NCI-H1436 (cell line): ENCODE measurements around the gene HSFY1.
"Not testable (repeated sequence)": the region's sequence is repeated elsewhere in the genome, so short reads cannot be mapped to it uniquely, and the experiment has no call there.

Experiments used
- DNase-seq: peaks from one replicate; lab custom pipeline; 2025; lab: John Stamatoyannopoulos, UW

The HSFY1 gene

DNA sequence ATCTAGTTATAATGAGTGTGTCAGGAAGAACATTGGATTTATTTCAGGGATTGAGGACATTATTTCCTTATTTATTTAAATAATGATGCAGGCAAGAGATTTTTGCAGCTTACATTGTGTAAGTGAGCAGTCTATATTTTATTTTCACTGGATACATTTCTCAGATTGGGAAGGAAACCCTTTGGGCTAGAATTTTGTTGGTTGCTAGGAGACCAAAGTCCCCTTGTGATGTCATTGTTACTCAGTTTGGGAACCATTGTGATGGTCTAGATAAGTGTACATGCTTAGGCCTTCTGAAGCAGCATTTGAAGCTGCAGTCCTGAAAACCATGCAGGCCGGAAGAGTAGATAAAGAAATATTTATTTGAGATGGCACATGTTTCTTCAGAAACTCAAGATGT is at the start of gene HSFY1:
Gene HSFY1, plus strand, starts transcription at position 301 of the 400 bp plus-strand sequence. Its CDS starts 68 bp downstream, at position 369.
- DNase-seq, result not testable (repeated sequence)

GRCh38 chrY:18504266-18504665 is 42.3 kb upstream of the HSFY1 start:
- DNase-seq, result not testable (repeated sequence)

DNA sequence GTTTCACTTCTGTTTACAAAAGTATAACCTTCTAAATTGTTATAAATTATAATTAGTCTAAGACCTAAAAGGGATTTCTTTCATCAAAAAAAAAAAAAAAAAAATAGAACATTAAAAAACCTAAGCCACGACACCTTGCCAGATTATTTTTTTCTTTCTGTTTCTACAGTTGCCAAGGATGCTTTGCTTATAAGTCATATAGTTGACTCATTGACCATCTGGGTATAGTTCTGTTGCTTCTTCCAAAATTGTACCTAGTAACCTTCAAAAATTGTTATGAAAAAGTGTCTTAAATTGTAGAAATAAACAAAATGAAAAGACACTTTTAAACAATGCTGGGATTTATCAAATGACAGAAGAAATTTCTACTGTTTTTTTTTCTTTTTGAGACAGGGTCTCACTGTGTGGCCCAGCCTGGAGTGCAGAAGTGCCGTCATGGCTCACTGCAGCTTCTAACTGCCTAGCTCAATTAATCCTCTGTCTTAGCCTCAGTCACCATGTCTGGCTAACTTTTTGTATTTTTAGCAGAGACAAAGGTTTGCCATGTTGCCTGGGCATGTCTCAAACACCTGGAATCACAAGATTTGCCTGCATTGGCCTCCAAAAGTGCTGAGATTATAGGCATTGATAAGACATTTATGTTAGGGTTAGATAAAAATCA is 15.4 kb upstream of the HSFY1 start:
- DNase-seq, result not testable (repeated sequence)

GRCh38 chrY:18538952-18539351 is 7.6 kb upstream of the HSFY1 start:
- DNase-seq, result not testable (repeated sequence)

DNA sequence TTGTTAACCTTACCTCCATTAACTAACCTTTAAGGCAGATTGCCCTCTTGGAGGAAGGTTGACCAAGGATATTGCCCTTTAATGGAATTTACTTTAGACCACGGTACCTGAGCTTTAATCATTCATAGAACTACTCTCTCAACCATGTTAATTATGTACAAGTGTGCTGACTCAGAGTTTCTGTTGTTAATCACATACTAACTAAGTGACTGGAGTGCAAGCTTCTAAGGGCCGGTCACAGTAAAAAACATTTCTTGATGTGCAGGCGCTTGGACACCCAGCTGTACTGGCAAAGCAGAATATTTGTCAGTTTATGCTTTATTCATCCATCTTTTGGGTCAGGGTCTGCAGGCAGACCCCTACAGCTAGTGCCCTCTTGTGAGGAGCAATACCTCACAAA is 6.6 kb downstream of the HSFY1 start:
- DNase-seq, result not testable (repeated sequence)

- DNase-seq, result not testable (repeated sequence)
Observed at GRCh38 chrY:18565915-18566314, 19.4 kb downstream of the HSFY1 start.
